ENCODE measurements around the gene NUDT4B.
"Not testable (repeated sequence)": the region's sequence is repeated elsewhere in the genome, so short reads cannot be mapped to it uniquely, and the experiment has no call there.

NUDT4B gene

DNA sequence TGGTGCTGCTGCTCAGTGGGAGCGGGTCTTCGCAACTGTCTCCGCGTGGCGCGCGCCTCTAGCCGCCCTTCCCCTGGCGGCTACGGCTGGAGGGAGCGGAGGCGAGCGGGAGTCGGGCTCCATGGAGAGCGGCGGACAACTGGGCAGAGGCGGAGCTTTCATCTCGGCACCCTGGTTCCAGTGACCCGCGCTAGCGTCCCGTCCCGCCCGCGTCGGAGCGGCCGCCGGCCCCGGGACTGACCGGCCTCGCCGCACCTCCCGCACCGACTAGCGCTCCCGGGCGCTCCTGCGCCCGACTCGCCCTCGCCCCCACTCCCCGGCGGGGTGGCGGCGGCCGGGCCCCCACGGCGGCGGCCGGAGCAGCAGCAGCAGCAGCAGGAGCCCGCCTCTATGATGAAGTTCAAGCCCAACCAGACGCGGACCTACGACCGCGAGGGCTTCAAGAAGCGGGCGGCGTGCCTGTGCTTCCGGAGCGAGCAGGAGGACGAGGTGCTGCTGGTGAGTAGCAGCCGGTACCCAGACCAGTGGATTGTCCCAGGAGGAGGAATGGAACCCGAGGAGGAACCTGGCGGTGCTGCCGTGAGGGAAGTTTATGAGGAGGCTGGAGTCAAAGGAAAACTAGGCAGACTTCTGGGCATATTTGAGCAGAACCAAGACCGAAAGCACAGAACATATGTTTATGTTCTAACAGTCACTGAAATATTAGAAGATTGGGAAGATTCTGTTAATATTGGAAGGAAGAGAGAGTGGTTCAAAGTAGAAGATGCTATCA is at the start of gene NUDT4B:
Gene NUDT4B (plus strand): TSS at position 212 of the 772 bp plus-strand sequence. CDS start 179 bp downstream, at position 391.
- H3K27ac ChIP-seq (ENCODE audit: extremely low read depth, low read depth, low read length); H3K36me3 ChIP-seq (ENCODE audit: control insufficient read depth in 2 of 2, insufficient read depth in 1 of 2, low read length in 2 of 2); POLR2A ChIA-PET; H3K4me1 ChIP-seq (ENCODE audit: control insufficient read depth, insufficient read depth, low read length); H3K9me3 ChIP-seq (ENCODE audit: control insufficient read depth, insufficient read depth, low read depth, low read length); H3K4me3 ChIP-seq (ENCODE audit: low read depth, low read length); CTCF ChIA-PET: not testable (repeated sequence)

DNA sequence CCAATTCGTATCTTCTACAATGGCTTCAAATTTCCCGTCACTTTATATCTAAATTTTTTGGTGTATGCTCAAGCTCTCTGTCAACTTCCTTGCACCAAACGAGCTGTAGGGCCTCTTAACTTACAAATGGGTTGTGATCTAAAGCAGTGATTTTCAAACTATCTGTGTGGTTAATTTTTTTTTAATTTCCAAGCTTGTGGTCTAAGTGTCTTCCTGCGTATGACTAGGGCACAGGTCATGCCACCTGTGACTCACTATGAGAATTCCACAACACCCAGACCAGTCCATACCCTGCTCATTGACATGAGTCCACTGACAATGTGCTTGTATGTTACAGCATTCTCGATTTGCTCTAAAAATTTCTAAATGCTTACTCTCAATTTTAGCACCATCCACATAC is 49.2 kb upstream of the NUDT4B start:
- H3K36me3 ChIP-seq (ENCODE audit: control insufficient read depth in 2 of 2, insufficient read depth in 1 of 2, low read length in 2 of 2); H3K4me1 ChIP-seq (ENCODE audit: control insufficient read depth, insufficient read depth, low read length); POLR2A ChIA-PET; H3K9me3 ChIP-seq (ENCODE audit: control insufficient read depth, insufficient read depth, low read depth, low read length); CTCF ChIA-PET; H3K4me3 ChIP-seq (ENCODE audit: low read depth, low read length); H3K27ac ChIP-seq (ENCODE audit: extremely low read depth, low read depth, low read length): not testable (repeated sequence)

DNA sequence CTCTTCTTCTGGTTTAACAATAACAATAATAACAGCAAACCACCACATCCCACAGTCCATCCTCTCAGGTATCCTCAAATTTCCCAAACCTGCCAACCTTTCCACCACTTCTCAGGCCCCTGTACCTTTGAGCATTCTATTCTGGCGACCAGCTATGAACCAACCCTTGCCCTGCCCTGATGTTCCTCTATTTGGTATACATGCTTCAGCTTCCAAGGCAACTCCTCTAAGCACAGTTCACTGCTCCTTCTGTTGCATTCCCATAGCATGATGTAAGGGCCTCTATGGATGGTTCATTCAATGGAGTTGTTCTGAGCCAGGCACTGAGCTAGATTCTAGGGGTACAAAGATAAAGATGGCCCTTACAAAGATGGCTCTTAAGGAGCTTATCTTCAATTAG is 46.3 kb upstream of the NUDT4B start:
- H3K36me3 ChIP-seq (ENCODE audit: control insufficient read depth in 2 of 2, insufficient read depth in 1 of 2, low read length in 2 of 2); CTCF ChIA-PET; POLR2A ChIA-PET; H3K9me3 ChIP-seq (ENCODE audit: control insufficient read depth, insufficient read depth, low read depth, low read length); H3K27ac ChIP-seq (ENCODE audit: extremely low read depth, low read depth, low read length); H3K4me3 ChIP-seq (ENCODE audit: low read depth, low read length); H3K4me1 ChIP-seq (ENCODE audit: control insufficient read depth, insufficient read depth, low read length): not testable (repeated sequence)

DNA sequence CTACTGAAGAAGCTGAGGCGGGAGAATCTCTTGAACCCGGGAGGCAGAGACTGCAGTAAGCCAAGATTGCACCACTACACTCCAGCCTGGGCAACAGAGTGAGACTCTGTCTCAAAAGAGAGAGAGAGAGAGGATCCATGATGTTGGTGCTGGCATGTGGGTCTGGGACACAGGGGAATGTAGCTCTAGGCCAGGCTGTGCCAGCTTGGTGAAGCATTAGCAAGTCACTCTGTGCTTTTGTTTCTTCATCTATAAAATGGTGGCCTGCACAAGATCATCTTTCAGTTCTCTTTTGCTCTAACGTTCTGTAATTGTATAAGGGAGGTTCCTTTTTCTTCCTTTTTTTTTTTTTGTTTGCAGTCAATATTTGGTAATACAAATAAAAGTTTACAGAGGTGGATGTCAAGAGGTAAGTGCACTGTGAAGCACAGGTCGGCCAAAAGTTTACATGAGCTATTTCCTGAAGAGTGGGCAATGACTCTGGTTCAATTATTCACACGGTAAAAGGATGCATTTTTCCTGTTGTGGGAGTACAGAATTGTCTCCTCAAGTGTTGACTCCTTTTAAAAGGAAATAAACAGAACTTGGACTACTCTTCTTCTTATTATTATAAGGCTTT is 44.5 kb upstream of the NUDT4B start:
- POLR2A ChIA-PET; H3K4me1 ChIP-seq (ENCODE audit: control insufficient read depth, insufficient read depth, low read length); H3K27ac ChIP-seq (ENCODE audit: extremely low read depth, low read depth, low read length); H3K4me3 ChIP-seq (ENCODE audit: low read depth, low read length); H3K9me3 ChIP-seq (ENCODE audit: control insufficient read depth, insufficient read depth, low read depth, low read length); CTCF ChIA-PET; H3K36me3 ChIP-seq (ENCODE audit: control insufficient read depth in 2 of 2, insufficient read depth in 1 of 2, low read length in 2 of 2): not testable (repeated sequence)

DNA sequence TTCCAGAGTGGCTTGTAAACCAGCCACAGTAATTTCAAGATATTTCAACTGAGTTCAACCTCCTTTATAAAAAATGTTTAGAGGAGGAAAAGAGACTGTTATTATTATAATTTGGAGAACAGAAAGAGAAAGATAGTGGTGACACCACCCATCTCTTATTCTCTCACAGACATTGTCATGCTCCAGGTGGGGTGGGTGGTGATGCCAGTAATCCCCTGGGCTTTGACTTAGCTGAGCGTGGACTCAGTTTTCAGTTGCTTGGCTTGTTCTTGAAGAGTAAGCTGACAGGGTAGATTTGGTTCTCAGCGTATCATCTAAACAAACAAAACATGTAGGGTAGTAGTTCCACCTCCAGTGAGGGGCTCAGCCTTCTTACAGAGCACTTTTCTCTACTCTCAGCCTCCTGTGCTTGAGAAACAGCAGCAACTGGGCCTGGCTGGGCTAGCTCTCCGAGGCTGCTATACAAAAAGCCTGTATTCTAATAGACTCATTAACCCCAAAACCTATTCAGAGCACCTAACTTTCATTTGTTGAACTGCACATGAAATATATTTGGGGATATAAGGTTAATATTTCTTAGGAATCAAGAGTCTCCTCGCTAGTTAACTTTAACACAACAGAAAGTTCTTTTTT is 43.1 kb upstream of the NUDT4B start:
- CTCF ChIA-PET; H3K36me3 ChIP-seq (ENCODE audit: control insufficient read depth in 2 of 2, insufficient read depth in 1 of 2, low read length in 2 of 2); POLR2A ChIA-PET; H3K4me3 ChIP-seq (ENCODE audit: low read depth, low read length); H3K27ac ChIP-seq (ENCODE audit: extremely low read depth, low read depth, low read length); H3K4me1 ChIP-seq (ENCODE audit: control insufficient read depth, insufficient read depth, low read length); H3K9me3 ChIP-seq (ENCODE audit: control insufficient read depth, insufficient read depth, low read depth, low read length): not testable (repeated sequence)

DNA sequence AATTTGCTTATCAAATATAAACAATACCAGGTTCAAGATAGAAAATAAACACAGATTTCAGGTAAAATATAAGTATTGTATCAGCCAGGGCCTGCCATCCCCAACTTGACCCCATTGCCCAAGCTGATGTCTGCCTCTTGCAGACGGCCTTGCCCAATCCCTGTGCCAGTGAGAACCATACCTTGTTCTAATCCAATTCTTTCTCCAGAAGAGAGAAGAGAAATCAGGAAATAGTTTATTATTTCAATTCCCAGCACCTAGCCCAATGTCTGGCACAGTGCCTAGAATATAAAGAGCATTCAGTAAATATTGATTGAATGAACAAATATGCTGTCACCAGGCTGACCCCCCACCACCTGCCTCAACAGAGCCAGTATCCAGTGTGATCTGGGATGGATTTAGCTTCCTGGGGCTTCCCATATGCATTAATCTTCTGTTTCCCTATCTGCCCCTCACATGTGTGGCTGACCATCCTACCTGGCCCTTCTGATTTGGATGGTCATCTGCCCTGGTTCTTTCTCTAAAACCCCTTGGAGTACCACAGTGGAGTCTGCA is 39.7 kb upstream of the NUDT4B start:
- CTCF ChIA-PET; H3K9me3 ChIP-seq (ENCODE audit: control insufficient read depth, insufficient read depth, low read depth, low read length); POLR2A ChIA-PET; H3K4me3 ChIP-seq (ENCODE audit: low read depth, low read length); H3K36me3 ChIP-seq (ENCODE audit: control insufficient read depth in 2 of 2, insufficient read depth in 1 of 2, low read length in 2 of 2); H3K4me1 ChIP-seq (ENCODE audit: control insufficient read depth, insufficient read depth, low read length); H3K27ac ChIP-seq (ENCODE audit: extremely low read depth, low read depth, low read length): not testable (repeated sequence)

DNA sequence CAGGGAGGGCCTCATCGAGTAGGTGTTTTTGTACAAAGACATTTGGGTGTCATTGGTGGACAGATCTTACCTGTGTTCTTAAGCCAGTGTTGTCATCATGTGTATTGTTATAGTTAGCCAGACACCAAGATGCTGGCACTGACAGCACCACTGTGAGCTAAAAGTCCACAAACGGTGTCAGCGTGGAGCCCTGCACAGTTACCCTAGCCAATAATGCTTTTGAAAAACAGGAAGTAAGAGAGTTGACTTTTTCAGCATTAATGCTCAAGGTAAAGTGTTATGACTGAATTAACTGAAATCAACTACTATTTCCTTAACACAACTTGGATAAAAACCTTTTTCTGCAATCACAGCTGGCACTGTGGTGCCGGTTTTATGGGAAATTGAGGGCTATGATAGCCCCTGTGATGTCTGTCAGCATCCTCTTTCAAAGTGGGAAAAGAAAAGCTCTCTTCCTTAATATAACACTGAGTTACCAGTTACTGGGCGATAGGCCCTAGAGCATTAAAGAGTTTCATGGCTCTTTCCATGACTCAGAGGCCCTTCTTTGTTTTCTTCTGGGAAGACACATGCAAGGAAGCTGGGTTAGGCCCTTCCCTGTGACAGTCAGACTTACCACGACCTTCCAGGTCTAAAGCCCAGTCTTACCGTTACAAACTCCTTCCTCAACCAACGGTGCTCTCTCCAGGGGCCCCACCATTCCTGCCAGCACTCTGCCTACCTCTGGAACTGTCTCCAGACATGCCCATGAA is 37.6 kb upstream of the NUDT4B start:
- H3K36me3 ChIP-seq (ENCODE audit: control insufficient read depth in 2 of 2, insufficient read depth in 1 of 2, low read length in 2 of 2); POLR2A ChIA-PET; H3K4me1 ChIP-seq (ENCODE audit: control insufficient read depth, insufficient read depth, low read length); CTCF ChIA-PET; H3K9me3 ChIP-seq (ENCODE audit: control insufficient read depth, insufficient read depth, low read depth, low read length); H3K27ac ChIP-seq (ENCODE audit: extremely low read depth, low read depth, low read length); H3K4me3 ChIP-seq (ENCODE audit: low read depth, low read length): not testable (repeated sequence)

DNA sequence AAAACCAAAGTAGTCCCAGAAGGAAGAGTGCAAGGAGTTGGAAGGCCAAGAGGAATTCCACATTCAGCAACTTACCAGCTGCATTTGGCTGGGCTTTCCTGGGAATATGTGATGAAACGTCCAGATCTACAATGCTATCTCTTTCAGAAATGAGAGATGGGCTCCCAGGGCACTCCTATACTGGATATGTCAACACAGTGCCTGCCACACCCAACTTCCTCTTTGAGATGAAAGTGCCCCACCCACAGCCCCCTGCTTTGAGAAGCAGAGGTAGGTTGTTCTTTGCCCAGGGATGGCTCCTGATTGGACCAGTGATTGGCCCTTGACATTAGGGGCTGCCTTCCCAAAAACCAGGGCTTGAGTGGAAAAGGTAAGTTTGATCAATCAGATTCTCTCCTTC is 36.2 kb upstream of the NUDT4B start:
- H3K4me1 ChIP-seq (ENCODE audit: control insufficient read depth, insufficient read depth, low read length); H3K36me3 ChIP-seq (ENCODE audit: control insufficient read depth in 2 of 2, insufficient read depth in 1 of 2, low read length in 2 of 2); H3K27ac ChIP-seq (ENCODE audit: extremely low read depth, low read depth, low read length); H3K9me3 ChIP-seq (ENCODE audit: control insufficient read depth, insufficient read depth, low read depth, low read length); H3K4me3 ChIP-seq (ENCODE audit: low read depth, low read length); CTCF ChIA-PET; POLR2A ChIA-PET: not testable (repeated sequence)

DNA sequence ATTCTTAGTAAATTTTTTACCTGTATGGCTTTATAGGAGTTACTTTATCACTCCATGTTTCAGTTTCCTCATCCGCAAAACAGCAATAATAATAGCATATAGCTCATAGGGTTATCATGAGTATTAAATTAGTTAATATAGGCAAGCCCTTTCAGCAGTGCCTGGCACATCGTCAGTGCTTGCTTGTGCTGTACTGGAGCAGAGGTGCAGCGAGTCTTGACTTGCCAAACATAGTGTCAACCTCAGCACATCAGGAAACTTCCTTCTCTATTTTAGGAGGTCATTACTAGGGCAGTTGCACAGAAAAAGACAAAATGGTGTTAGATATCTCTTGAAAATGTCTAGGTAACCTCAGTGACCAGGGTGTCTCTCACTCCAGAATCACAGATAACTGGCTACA is 33.1 kb upstream of the NUDT4B start:
- H3K9me3 ChIP-seq (ENCODE audit: control insufficient read depth, insufficient read depth, low read depth, low read length); H3K4me1 ChIP-seq (ENCODE audit: control insufficient read depth, insufficient read depth, low read length); H3K27ac ChIP-seq (ENCODE audit: extremely low read depth, low read depth, low read length); H3K36me3 ChIP-seq (ENCODE audit: control insufficient read depth in 2 of 2, insufficient read depth in 1 of 2, low read length in 2 of 2); H3K4me3 ChIP-seq (ENCODE audit: low read depth, low read length); CTCF ChIA-PET; POLR2A ChIA-PET: not testable (repeated sequence)

DNA sequence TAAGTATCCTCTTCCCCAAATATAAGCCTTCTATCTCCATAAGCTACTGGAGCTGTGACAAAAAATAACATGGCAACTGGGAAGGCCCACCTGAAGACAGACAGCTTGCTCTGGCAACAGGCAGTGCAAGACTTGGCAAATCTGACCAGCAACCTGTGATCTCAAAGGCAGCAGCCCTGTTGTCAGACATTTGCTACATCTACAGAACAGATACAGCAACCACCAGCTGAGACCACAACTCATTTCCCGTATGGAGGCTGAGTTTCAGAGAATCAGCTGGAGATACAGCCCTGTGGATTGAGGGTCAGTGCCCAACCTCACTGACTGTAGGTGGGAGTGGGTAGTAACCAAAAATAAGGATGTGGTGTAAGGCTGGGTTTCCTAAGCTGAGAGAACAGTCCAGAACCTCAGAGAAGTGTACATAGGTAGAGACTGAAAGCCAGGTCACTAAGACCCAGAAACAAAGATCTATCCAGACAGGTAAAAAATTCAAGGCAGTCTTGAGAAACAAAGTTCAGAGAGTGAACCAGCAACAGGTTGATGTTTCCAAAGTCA is 31.5 kb upstream of the NUDT4B start:
- CTCF ChIA-PET; POLR2A ChIA-PET; H3K36me3 ChIP-seq (ENCODE audit: control insufficient read depth in 2 of 2, insufficient read depth in 1 of 2, low read length in 2 of 2); H3K4me1 ChIP-seq (ENCODE audit: control insufficient read depth, insufficient read depth, low read length); H3K9me3 ChIP-seq (ENCODE audit: control insufficient read depth, insufficient read depth, low read depth, low read length); H3K27ac ChIP-seq (ENCODE audit: extremely low read depth, low read depth, low read length); H3K4me3 ChIP-seq (ENCODE audit: low read depth, low read length): not testable (repeated sequence)

Data from HEK293 (cell line).